ENCODE data around the gene PLA2G3. TPM values are rescaled to one million over a fixed set of nuclear protein-coding genes. Genes with fewer than 3 reads are reported as not detected.
A peak's percentile ranks its signal among the peaks of the same experiment; 100 is the strongest.

The PLA2G3 gene
- total and polyA plus RNA-seq, 2 of the 13 experiments (the other 11 are each of a cell fraction or from before 2014, with no cell fraction given), result 0.12 to 0.42 TPM

- Histone ChIP-seq H3K9ac (ENCODE audit: insufficient read depth, low read depth, low read length) (no peak overlapping the region), H3K36me3 (replicated peaks in 1 of 2; ENCODE audit: control insufficient read depth in 1 of 2, insufficient read depth in 2 of 2, low read length in 2 of 2) (no peaks in the 10 kb centered on the region), H2AFZ (ENCODE audit: low read length) (no peak overlapping the region), H3K27me3 (ENCODE audit: control insufficient read depth in 1 of 2, insufficient read depth in 2 of 2, low read length in 2 of 2) (peaks cover 4 to 27% of the 10 kb centered on the region in 2 experiments), H3K4me3 (replicated peaks in 1 of 3; ENCODE audit: insufficient read depth in 1 of 3, low read depth in 2 of 3, low read length in 3 of 3) (no peak overlapping the region), H3K4me2 (ENCODE audit: low read depth, low read length) (no peak overlapping the region), H3K4me1 (ENCODE audit: insufficient read depth, low read length) (peaks cover 38% of the 10 kb centered on the region), H3K79me2 (ENCODE audit: insufficient read depth, low read length) (no peaks in the 10 kb centered on the region), H4K20me1 (ENCODE audit: insufficient read depth, low read length) (no peaks in the 10 kb centered on the region), H3K27ac (ENCODE audit: extremely low read length, insufficient read depth, low read length) (no peak overlapping the region), H3K9me3 (ENCODE audit: low read length) (no peaks in the 10 kb centered on the region)
- ChIA-PET POLR2A (interaction anchor here (1.2 kb wide), 1 partner anchor 25 kb away, joined by 7 read pairs; the partner anchor contains the start of gene RNF185), CTCF (ENCODE audit: low intra/inter-chr PET ratio, low total read pairs) (no interaction called here)
- BruUV-seq (replicated peaks), result no TSS peak
- intact Hi-C loops (cut with micrococcal nuclease; ENCODE audit: unreplicated experiment) (loop anchor here (1.0 kb wide), 1 partner anchor 31 kb away; no protein-coding TSS in a partner anchor), in situ Hi-C loops (cut with HindIII; ENCODE audit: extremely low pct_ligation_motif_present, low pct_unique_long_range_greater_than_20kb) (no loop called here)
- no peak for DNase-seq (ENCODE audit: low spot score)
- TF ChIP-seq FUBP1 (CRISPR knock-in tag; IDR thresholded peaks at IDR 0.05; ENCODE audit: borderline replicate concordance), result no peak
- peak; percentile 53; the same call in 1 of the 2 replicates for TF ChIP-seq EED (CRISPR knock-in tag; IDR thresholded peaks at IDR 0.05)
- TF ChIP-seq ZFP37 (CRISPR knock-in tag; IDR thresholded peaks at IDR 0.05; ENCODE audit: borderline replicate concordance), result no peak
- no peak for ATAC-seq
- 53% methylated on average over 6 of the region's 6 CpGs for WGBS (ENCODE audit: low lambda C conversion rate)
- FAIRE-seq, result no peak
Observed at GRCh38 chr22:31135706-31136105, 4.6 kb downstream of the PLA2G3 start.

GRCh38 chr22:31134688-31135087 is 5.6 kb downstream of the PLA2G3 start:
- WGBS (ENCODE audit: low lambda C conversion rate), result 34% methylated on average over 4 of the region's 4 CpGs
- Histone ChIP-seq H3K79me2 (ENCODE audit: insufficient read depth, low read length) (no peaks in the 10 kb centered on the region), H4K20me1 (ENCODE audit: insufficient read depth, low read length) (no peaks in the 10 kb centered on the region), H3K4me2 (ENCODE audit: low read depth, low read length) (no peak overlapping the region), H3K36me3 (replicated peaks in 1 of 2; ENCODE audit: control insufficient read depth in 1 of 2, insufficient read depth in 2 of 2, low read length in 2 of 2) (no peaks in the 10 kb centered on the region), H2AFZ (ENCODE audit: low read length) (no peak overlapping the region), H3K27ac (ENCODE audit: extremely low read length, insufficient read depth, low read length) (no peak overlapping the region), H3K9me3 (ENCODE audit: low read length) (no peaks in the 10 kb centered on the region), H3K4me1 (ENCODE audit: insufficient read depth, low read length) (peaks cover 41% of the 10 kb centered on the region), H3K9ac (ENCODE audit: insufficient read depth, low read depth, low read length) (no peak overlapping the region), H3K27me3 (ENCODE audit: control insufficient read depth in 1 of 2, insufficient read depth in 2 of 2, low read length in 2 of 2) (peaks cover 3 to 17% of the 10 kb centered on the region in 2 experiments; a peak in 4 of 5 replicates), H3K4me3 (replicated peaks in 1 of 3; ENCODE audit: insufficient read depth in 1 of 3, low read depth in 2 of 3, low read length in 3 of 3) (no peak overlapping the region)
- TF ChIP-seq SOX6 (IDR thresholded peaks at IDR 0.05) (no peak), SOX6 (CRISPR knock-in tag; IDR thresholded peaks at IDR 0.05) (no peak), ZNF629 (CRISPR knock-in tag; conservative IDR thresholded peaks at IDR 0.05) (peak; percentile 86), ZBTB3 (CRISPR knock-in tag; IDR thresholded peaks at IDR 0.05; ENCODE audit: borderline replicate concordance, low read depth) (no peak)
- TF ChIP-seq, protein P1, sequence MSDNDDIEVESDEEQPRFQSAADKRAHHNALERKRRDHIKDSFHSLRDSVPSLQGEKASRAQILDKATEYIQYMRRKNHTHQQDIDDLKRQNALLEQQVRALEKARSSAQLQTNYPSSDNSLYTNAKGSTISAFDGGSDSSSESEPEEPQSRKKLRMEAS (IDR thresholded peaks at IDR 0.05), result no peak
- no peak for FAIRE-seq
- intact Hi-C loops (cut with micrococcal nuclease; ENCODE audit: unreplicated experiment), result no loop called here
- no peak for DNase-seq (ENCODE audit: low spot score)
- ChIA-PET POLR2A (no interaction called here), CTCF (ENCODE audit: low intra/inter-chr PET ratio, low total read pairs) (no interaction called here)
- ATAC-seq, result no peak
- in situ Hi-C loops (cut with HindIII; ENCODE audit: extremely low pct_ligation_motif_present, low pct_unique_long_range_greater_than_20kb), result no loop called here
- BruUV-seq (replicated peaks), result no TSS peak
